HG03280 (cell line): ENCODE results near the gene KIF19.
A peak's percentile ranks its signal among the peaks of the same experiment; 100 is the strongest.
"Not testable (repeated sequence)": the region's sequence is repeated elsewhere in the genome, so short reads cannot be mapped to it uniquely, and the experiment has no call there.

Source experiments
- ATAC-seq: cut with Tn5 transposase; IDR thresholded peaks from one replicate; pipeline ENCODE4 v1.9.1; 2021; ENCODE audit warnings: mild to moderate bottlenecking, moderate library complexity; ENCODE audit not compliant: unreplicated experiment

Gene KIF19

DNA sequence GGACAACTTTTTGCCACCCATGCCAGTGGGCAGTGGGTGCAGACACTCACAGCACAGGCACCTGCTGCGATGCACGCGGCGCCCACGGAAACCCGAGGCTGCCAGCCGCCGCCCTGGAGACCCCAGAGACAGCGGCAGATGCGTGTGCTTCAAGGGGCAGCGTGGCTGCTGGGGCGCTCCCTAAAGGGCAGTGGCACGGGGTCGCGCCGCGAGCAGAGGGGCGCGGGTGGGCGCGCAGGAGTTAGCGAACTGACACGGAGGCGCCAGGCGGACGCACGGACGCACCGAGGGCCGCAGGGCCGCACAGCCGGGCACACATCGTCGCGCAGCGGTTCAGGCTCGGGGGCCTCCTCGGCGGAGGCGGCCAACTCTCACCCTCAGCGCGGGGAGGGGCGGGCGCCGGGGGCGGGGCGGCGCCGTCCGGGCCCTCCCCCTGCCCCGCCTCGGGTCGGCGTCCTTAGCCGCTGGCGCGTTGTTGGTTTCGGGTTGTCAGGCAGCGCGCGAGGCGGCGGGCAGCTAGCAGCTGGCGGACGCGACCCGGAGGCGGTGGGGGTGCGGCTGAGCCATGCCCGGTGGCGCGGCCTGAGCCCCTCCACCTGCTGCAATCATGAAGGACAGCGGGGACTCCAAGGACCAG, at the start of gene KIF19:
Gene KIF19, plus strand, starts transcription at position 484 of the 637 bp plus-strand sequence. Its CDS starts 124 bp downstream, at position 608.
- no peak for ATAC-seq

- no peak for ATAC-seq
Observed at GRCh38 chr17:74276541-74277009, 49.5 kb upstream of the KIF19 start.

- ATAC-seq, result no peak
Observed at GRCh38 chr17:74277935-74278334, 48.1 kb upstream of the KIF19 start.

- not testable (repeated sequence) for ATAC-seq
Observed at GRCh38 chr17:74279617-74280016, 46.4 kb upstream of the KIF19 start.

GRCh38 chr17:74280093-74280513, 45.9 kb upstream of the KIF19 start:
- peak; percentile 49 for ATAC-seq

GRCh38 chr17:74281799-74282198, 44.2 kb upstream of the KIF19 start:
- no peak for ATAC-seq

GRCh38 chr17:74282274-74282586, 43.8 kb upstream of the KIF19 start:
- ATAC-seq, result not testable (repeated sequence)

GRCh38 chr17:74282587-74283370, 43.2 kb upstream of the KIF19 start:
- no peak for ATAC-seq

- ATAC-seq, result no peak
Observed at GRCh38 chr17:74283371-74283673, 42.7 kb upstream of the KIF19 start.

- no peak for ATAC-seq
Observed at GRCh38 chr17:74287031-74287602, 38.9 kb upstream of the KIF19 start.

GRCh38 chr17:74288785-74289184, 37.2 kb upstream of the KIF19 start:
- no peak for ATAC-seq

GRCh38 chr17:74289688-74290087, 36.3 kb upstream of the KIF19 start:
- ATAC-seq, result no peak

- ATAC-seq, result no peak
Observed at GRCh38 chr17:74290340-74290739, 35.7 kb upstream of the KIF19 start.

DNA sequence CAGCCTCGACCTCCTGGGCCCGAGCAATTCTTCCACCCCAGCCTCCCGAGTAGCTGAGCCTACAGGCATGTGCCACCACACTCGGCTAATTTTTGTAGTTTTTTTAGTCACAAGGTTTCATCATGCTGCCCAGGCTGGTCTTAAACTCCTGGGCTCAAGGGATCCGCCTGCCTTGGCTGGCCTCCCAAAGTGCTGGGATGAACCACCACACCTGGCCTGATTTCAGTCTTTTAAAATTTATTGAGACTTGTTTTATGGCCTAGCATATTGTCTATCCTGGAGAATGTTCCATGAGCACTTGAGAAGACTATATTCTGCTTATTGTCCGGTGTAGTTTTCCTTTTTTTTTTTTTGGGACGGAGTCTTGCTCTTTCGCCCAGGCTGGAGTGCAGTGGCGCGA, 33.5 kb upstream of the KIF19 start:
- ATAC-seq, result no peak

DNA sequence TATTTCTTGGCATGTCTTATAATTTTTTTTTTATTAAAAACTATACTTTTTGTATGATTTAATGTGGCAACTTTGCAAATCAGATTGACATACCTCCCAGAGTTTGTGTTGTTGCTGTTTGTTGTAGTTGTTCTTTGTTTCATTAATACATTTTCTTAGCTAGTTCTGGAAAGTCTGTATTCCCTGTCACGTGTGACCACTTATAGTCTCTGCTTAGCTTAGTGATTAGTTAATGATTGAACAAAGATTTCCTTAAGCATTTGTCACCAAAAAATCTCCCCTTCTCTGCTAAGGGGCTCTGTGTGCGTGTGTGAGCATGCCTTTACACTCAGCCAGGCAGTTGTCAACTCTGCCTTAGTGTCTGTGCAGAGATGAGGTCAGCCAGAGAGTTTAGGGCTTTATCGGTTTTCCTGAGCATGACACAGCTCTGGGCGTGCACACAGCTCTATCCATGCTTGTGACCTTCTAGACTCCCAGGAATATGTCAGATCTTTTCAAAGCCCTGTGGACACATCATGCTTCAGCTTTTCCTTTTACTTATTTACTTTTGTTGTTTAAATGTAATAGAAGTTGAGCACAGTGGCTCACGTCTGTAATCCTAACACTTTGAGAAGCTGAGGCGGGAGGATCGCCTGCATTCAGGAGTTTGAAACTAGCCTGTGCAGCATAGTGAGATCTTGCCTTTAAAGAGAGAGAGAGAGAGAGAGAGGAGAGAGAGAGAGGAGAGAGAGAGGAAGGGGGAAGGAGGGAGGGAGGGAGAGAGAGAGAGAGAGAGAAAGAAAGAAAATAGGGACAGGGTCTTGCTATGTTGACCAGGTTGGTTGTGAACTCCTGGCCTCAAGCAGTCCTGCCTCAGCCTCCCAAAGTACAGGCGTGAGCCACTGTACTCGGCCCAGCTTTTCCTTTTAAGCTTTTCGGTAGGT, 30.1 kb upstream of the KIF19 start:
- ATAC-seq, result no peak

GRCh38 chr17:74296548-74296936, 29.5 kb upstream of the KIF19 start:
- no peak for ATAC-seq

DNA sequence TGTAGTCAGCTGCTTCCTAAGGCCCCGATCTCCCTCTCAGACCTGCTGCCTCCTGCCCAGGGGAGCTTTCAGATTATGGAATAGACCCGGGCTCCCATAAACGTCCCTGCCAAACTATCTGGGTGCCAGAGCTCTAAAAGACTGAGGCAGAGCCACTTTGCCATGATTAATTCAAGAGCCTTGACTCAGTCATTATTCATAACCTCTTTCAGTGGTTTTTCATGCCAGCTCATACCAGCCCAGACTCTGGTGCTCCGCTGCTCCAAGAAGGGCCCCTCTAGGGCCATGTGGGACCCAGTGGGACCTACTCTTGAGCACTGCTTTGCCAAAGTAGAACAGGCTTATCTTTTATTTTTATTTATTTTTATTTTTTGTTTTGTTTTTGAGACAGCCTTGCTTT, 28.1 kb upstream of the KIF19 start:
- no peak for ATAC-seq

- ATAC-seq, result no peak
Observed at GRCh38 chr17:74298778-74299177, 27.2 kb upstream of the KIF19 start.

DNA sequence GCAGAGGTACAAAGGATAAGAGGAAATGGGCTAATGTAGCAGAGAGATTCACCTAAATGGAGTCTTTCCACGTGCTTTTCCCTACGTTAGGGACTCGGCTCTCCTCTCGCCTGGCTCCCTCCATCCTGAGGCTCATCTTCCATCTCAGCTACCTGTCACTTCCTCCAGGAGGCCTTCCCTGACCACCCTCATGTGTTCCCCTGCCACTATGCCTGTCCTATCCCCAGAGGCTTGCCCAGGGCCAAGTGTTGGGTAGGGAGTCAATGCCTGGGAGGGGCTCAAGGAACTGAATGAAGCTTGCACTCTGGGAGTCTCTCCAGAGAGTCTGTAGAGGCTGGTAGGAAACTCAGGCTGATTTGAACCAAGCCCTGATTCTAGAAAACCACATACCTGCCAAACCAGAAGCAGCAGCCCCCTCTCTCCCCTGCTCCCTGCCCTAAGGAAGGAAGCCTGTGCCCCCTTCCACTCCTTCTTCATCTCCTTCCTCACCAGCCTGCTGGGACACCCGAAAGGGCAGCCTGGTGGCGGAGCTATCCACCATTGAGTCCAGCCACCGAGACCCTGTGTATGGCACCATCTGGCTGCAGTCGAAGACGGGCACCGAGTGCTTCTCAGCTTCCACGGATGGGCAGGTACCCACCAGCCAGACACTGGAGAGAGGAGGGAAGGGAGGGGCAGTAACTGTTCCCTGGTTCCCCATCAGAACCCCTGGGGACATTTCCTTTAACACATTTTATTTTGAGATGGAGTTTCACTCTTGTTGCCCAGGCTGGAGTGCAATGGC, 26.6 kb upstream of the KIF19 start:
- ATAC-seq, result no peak

- ATAC-seq, result no peak
Observed at GRCh38 chr17:74303305-74303704, 22.7 kb upstream of the KIF19 start.
